ENCODE data around the gene POLR3G.

POLR3G gene

GRCh38 chr5:90557391-90557790, 82.7 kb downstream of the POLR3G start:
- TF ChIP-seq PAX5 (IDR thresholded peaks at IDR 0.05; ENCODE audit: insufficient read depth, low read length, severe bottlenecking) (no peak), SPI1 (IDR thresholded peaks at IDR 0.05; ENCODE audit: low read depth, low read length) (no peak), POLR2A (IDR thresholded peaks at IDR 0.05; ENCODE audit: low read depth, low read length) (no peak), POU2F2 (IDR thresholded peaks at IDR 0.05; ENCODE audit: low read depth, low read length) (no peak), POLR2AphosphoS5 (IDR thresholded peaks at IDR 0.05; ENCODE audit: low read depth, low read length) (no peak), TAF1 (IDR thresholded peaks at IDR 0.05; ENCODE audit: low read depth, low read length) (no peak)
- no peak for DNase-seq (ENCODE audit: insufficient read length, low spot score)
- peak; percentile 5 for FAIRE-seq

- FAIRE-seq (no peak), DNase-seq (ENCODE audit: insufficient read length, low spot score) (no peak)
- no peak for TF ChIP-seq POU2F2 (IDR thresholded peaks at IDR 0.05; ENCODE audit: low read depth, low read length)
Observed at GRCh38 chr5:90557871-90558270, 83.2 kb downstream of the POLR3G start.

GRCh38 chr5:90558344-90559192, 83.9 kb downstream of the POLR3G start, which contains the start of gene ADGRV1:
Gene ADGRV1 (plus strand): TSS chr5:90558797. CDS start chr5:90558896, 99 bp downstream.
- TF ChIP-seq PAX5 (IDR thresholded peaks at IDR 0.05; ENCODE audit: insufficient read depth, low read length, severe bottlenecking) (no peak), POU2F2 (IDR thresholded peaks at IDR 0.05; ENCODE audit: low read depth, low read length) (no peak), SPI1 (IDR thresholded peaks at IDR 0.05; ENCODE audit: low read depth, low read length) (no peak), POLR2A (IDR thresholded peaks at IDR 0.05; ENCODE audit: low read depth, low read length) (no peak), POLR2AphosphoS5 (IDR thresholded peaks at IDR 0.05; ENCODE audit: low read depth, low read length) (no peak), TAF1 (IDR thresholded peaks at IDR 0.05; ENCODE audit: low read depth, low read length) (no peak)
- DNase-seq (ENCODE audit: insufficient read length, low spot score): peak; percentile 25
- peak; percentile 85 for FAIRE-seq

- TF ChIP-seq TAF1 (IDR thresholded peaks at IDR 0.05; ENCODE audit: low read depth, low read length) (no peak), SPI1 (IDR thresholded peaks at IDR 0.05; ENCODE audit: low read depth, low read length) (no peak)
- DNase-seq (ENCODE audit: insufficient read length, low spot score) (no peak), FAIRE-seq (no peak)
Observed at GRCh38 chr5:90560771-90561170, 86.1 kb downstream of the POLR3G start.

GRCh38 chr5:90561766-90562165, 87.1 kb downstream of the POLR3G start:
- FAIRE-seq (no peak), DNase-seq (ENCODE audit: insufficient read length, low spot score) (no peak)
- TF ChIP-seq TAF1 (IDR thresholded peaks at IDR 0.05; ENCODE audit: low read depth, low read length): no peak

- TF ChIP-seq POLR2A (IDR thresholded peaks at IDR 0.05; ENCODE audit: low read depth, low read length) (no peak), POU2F2 (IDR thresholded peaks at IDR 0.05; ENCODE audit: low read depth, low read length) (no peak)
- no peak for DNase-seq (ENCODE audit: insufficient read length, low spot score)
- FAIRE-seq: no peak
Observed at GRCh38 chr5:90562341-90562740, 87.7 kb downstream of the POLR3G start.

- no peak for DNase-seq (ENCODE audit: insufficient read length, low spot score)
- no peak for TF ChIP-seq POU2F2 (IDR thresholded peaks at IDR 0.05; ENCODE audit: low read depth, low read length)
- TF ChIP-seq PAX5 (IDR thresholded peaks at IDR 0.05; ENCODE audit: insufficient read depth, low read length, severe bottlenecking): no peak
- TF ChIP-seq SPI1 (IDR thresholded peaks at IDR 0.05; ENCODE audit: low read depth, low read length): no peak
- TF ChIP-seq TAF1 (IDR thresholded peaks at IDR 0.05; ENCODE audit: low read depth, low read length): no peak
- TF ChIP-seq POLR2AphosphoS5 (IDR thresholded peaks at IDR 0.05; ENCODE audit: low read depth, low read length): no peak
- TF ChIP-seq POLR2A (IDR thresholded peaks at IDR 0.05; ENCODE audit: low read depth, low read length): no peak
- FAIRE-seq: no peak
Observed at GRCh38 chr5:90563108-90563507, 88.4 kb downstream of the POLR3G start.

Measured in GM12891 (cell line).